B cell (primary cell): ENCODE measurements around the gene CBX1. TPM values are rescaled to one million over a fixed set of nuclear protein-coding genes. Genes with fewer than 3 reads are reported as not detected.

ENCODE experiments used
- ATAC-seq: fragments of 200-7000 bp; cut with Tn5 transposase; one replicate; pipeline ENCODE4 v1.10.0; 2021; ENCODE audit warnings: low read depth, mild to moderate bottlenecking, moderate number of reproducible peaks, moderate library complexity
- CTCF ChIA-PET: fragments of 350-600 bp; sonication (Branson Sonifier 250); formaldehyde crosslinking; loops from one replicate; lab custom pipeline; 2021; ENCODE audit warnings: antibody characterized with exemption, inconsistent platforms; lab: Charles Lee
- POLR2A ChIA-PET: fragments of 350-600 bp; sonication (Branson Sonifier 250); formaldehyde crosslinking; loops from one replicate; lab custom pipeline; 2021; ENCODE audit warnings: antibody characterized with exemption; lab: Charles Lee
- DNase-seq: peaks from one replicate; pipeline ENCODE4 v3.0.0; 2013
- H2AFZ ChIP-seq: 2 replicates; pipeline ENCODE4 v1.6.1; 2012; ENCODE audit warnings: mild to moderate bottlenecking, low read depth, low read length; ENCODE audit not compliant: insufficient read depth, poor library complexity, severe bottlenecking
- H3K27ac ChIP-seq, 2 donors: 1 replicate in 1 of 2; 2 replicates in 1 of 2; pipeline ENCODE4 v1.5.1; 2012 to 2013; ENCODE audit warnings: low read length in 2 of 2, mild to moderate bottlenecking in 2 of 2, moderate library complexity in 1 of 2
- H3K27me3 ChIP-seq, 4 experiments: fragments of 200-600 bp in 1 of 4; sonication (generic) in 1 of 4; replicated peaks in 1 of 4; 1 replicate in 2 of 4; 2 replicates in 2 of 4; pipeline versions ENCODE4 v1.6.1 to v1.7.0; 2013 to 2016; ENCODE audit warnings: low read length in 3 of 4, mild to moderate bottlenecking in 2 of 4, mixed read lengths in 1 of 4, moderate library complexity in 1 of 4; ENCODE audit not compliant: insufficient read depth in 4 of 4, control insufficient read depth in 3 of 4; ENCODE audit errors: control extremely low read depth in 1 of 4
- H3K36me3 ChIP-seq, 2 experiments: replicated peaks in 1 of 2; 1 replicate in 1 of 2; 2 replicates in 1 of 2; pipeline versions ENCODE4 v1.6.1 to v1.7.1; 2013; ENCODE audit warnings: low read length in 1 of 2; ENCODE audit not compliant: insufficient read depth in 2 of 2, control insufficient read depth in 1 of 2; ENCODE audit errors: control extremely low read depth in 1 of 2, extremely low read depth in 1 of 2
- H3K4me1 ChIP-seq, 2 donors: fragments of 200-600 bp in 1 of 2; sonication (generic) in 1 of 2; 1 replicate in 1 of 2; 2 replicates in 1 of 2; pipeline versions ENCODE4 v1.5.1 to v1.6.1; 2013 to 2017; ENCODE audit warnings: low read length in 2 of 2; ENCODE audit not compliant: control insufficient read depth in 2 of 2, insufficient read depth in 2 of 2
- H3K4me2 ChIP-seq: replicated peaks from 2 replicates; pipeline ENCODE3; 2012; ENCODE audit warnings: mild to moderate bottlenecking, low read depth, low read length; ENCODE audit not compliant: poor library complexity, severe bottlenecking
- H3K4me3 ChIP-seq, 5 experiments: fragments of 200-600 bp in 1 of 5; sonication (generic) in 1 of 5; 1 replicate in 3 of 5; 2 replicates in 2 of 5; pipeline versions ENCODE4 v1.5.1 to v1.7.0; 2011 to 2016; ENCODE audit warnings: low read length in 4 of 5, mild to moderate bottlenecking in 4 of 5, low read depth in 2 of 5, control low read depth in 1 of 5, moderate library complexity in 1 of 5; ENCODE audit not compliant: insufficient read depth in 1 of 5; ENCODE audit errors: control extremely low read depth in 1 of 5, extremely low read depth in 1 of 5
- H3K79me2 ChIP-seq: fragments of 200-600 bp; sonication (generic); one replicate; pipeline ENCODE4 v1.6.0; 2016; ENCODE audit warnings: low read length; ENCODE audit not compliant: control insufficient read depth, insufficient read depth
- H3K9ac ChIP-seq: fragments of 200-600 bp; sonication (generic); 2 replicates; pipeline ENCODE4 v1.6.1; 2017; ENCODE audit warnings: mild to moderate bottlenecking, low read length, moderate library complexity
- H3K9me3 ChIP-seq, 3 donors: one replicate each; pipeline versions ENCODE4 v1.6.1 to v1.7.1; 2013; ENCODE audit warnings: low read length in 2 of 3; ENCODE audit not compliant: control insufficient read depth in 2 of 3, insufficient read depth in 1 of 3; ENCODE audit errors: control extremely low read depth in 1 of 3
- H4K20me1 ChIP-seq: 2 replicates; pipeline ENCODE4 v1.6.0; 2012; ENCODE audit warnings: mild to moderate bottlenecking, low read length; ENCODE audit not compliant: insufficient read depth, control insufficient read depth, poor library complexity, severe bottlenecking
- H3K27ac Mint-ChIP-seq: one replicate; pipeline ENCODE4 v1.8.0; 2021; ENCODE audit warnings: mixed read lengths
- H3K27me3 Mint-ChIP-seq: one replicate; pipeline ENCODE4 v1.8.0; 2021; ENCODE audit warnings: mixed read lengths
- H3K4me1 Mint-ChIP-seq: one replicate; pipeline ENCODE4 v1.8.0; 2021; ENCODE audit warnings: mixed read lengths
- H3K4me3 Mint-ChIP-seq: one replicate; pipeline ENCODE4 v1.8.0; 2021; ENCODE audit warnings: mixed read lengths
- H3K9me3 Mint-ChIP-seq: one replicate; pipeline ENCODE4 v1.8.0; 2022; ENCODE audit warnings: mixed read lengths; ENCODE audit not compliant: insufficient read depth
- EZH2 ChIP-seq: IDR thresholded peaks from 2 replicates; pipeline ENCODE4 v1.6.1; 2012; ENCODE audit warnings: borderline replicate concordance, low read depth, mild to moderate bottlenecking, moderate library complexity, low read length; ENCODE audit not compliant: insufficient read depth, poor library complexity, severe bottlenecking
- WGBS: methylation state at CpG from one replicate; pipeline ENCODE4 v1.1.5; 2013; ENCODE audit warnings: missing lambda C conversion rate; ENCODE audit not compliant: insufficient coverage; 5-methylcytosine and 5-hydroxymethylcytosine counted together
- intact Hi-C: fragments of 100-400 bp; cut with micrococcal nuclease; formaldehyde crosslinking; loops from one replicate; pipeline ENCODE4 v1.10.0; 2022
- polyA plus RNA-seq: library from polyadenylated mRNA; depleted of rRNA; stranded (reverse); fragments of >200 nt; gene quantifications from 2 replicates; pipeline ENCODE4 v1.2.3, GENCODE V29; 2012
- total RNA-seq, 2 donors: library from RNA; stranded (reverse); fragments of 120-200 nt in 1 of 2; gene quantifications; 1 replicate in 1 of 2; 2 replicates in 1 of 2; pipeline versions ENCODE4 v1.2.3 to v1.2.4, GENCODE V29; 2013 to 2022
- TF ChIP-seq, protein P1 (sequence below): fragments of 200-600 bp; IDR thresholded peaks from one replicate; pipeline ENCODE4 v1.8.0; 2022; ENCODE audit warnings: antibody characterized with exemption, mild to moderate bottlenecking

CBX1 gene
- total and polyA plus RNA-seq, 2 donors (not counting 1 experiment from before 2014, with no cell fraction given): 9.4 to 33.1 TPM

DNA sequence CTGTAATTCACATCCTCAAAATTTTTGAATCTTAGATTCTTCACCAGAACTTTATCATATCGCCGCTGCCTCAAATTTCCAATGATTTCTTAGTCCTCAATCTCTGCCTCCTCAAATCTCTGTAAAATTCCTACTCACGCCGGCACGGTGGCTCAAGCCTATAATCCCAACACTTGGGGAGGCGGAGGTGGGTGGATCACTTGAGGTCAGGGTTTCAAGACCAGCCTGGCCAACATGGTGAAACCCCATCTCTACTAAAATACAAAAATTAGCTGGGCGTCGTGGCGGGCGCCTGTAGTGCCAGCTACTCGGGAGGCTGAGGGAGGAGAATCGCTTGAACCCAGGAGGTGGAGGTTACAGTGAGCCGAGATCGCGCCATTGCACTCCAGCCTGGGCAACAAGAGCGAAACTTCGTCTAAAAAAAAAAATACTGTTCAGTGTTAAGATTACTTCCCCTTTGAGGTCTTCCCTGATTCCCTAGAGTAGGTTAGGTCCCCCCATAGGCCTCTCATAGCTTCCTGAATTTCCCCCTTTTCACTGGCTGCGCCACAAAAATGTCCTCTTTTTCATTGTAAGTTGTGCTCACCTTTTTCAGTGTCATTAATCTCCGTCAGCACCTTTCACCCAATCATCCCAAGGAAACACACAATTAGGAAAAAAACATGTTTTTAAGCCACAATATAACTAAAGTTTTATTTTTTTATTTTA is 919 bp upstream of the CBX1 start:
- Mint-ChIP-seq H3K4me1 (peaks cover 45% of the 10 kb centered on the region), H3K4me3 (peak overlapping the region; percentile 91), H3K27me3 (no peaks in the 10 kb centered on the region), H3K27ac (peak overlapping the region; percentile 69), H3K9me3 (no peaks in the 10 kb centered on the region)
- Histone ChIP-seq H3K4me2 (peak overlapping the region; percentile 84), H3K79me2 (peaks cover 40% of the 10 kb centered on the region), H3K27ac (no peak overlapping the region), H4K20me1 (peaks cover 14% of the 10 kb centered on the region), H3K9ac (no peak overlapping the region), H3K4me3 (peak overlapping the region in 3 of 5 experiments; percentile 68 to 85 (median 77)), H2AFZ (no peak overlapping the region), H3K9me3 (peaks cover 0 to 4% (median 4%) of the 10 kb centered on the region in 3 donors), H3K36me3 (no peaks in the 10 kb centered on the region), H3K27me3 (no peaks in the 10 kb centered on the region), H3K4me1 (peaks cover 24 to 38% of the 10 kb centered on the region in 2 donors)
- DNase-seq (peak; percentile 53), ATAC-seq (no peak)
- CTCF ChIA-PET: interaction anchor here (0.9 to 2.9 kb wide), 6 partner anchors 9 to 77 kb away, joined by 3 to 13 read pairs (median 4); no protein-coding TSS in a partner anchor
- intact Hi-C loops: loop anchor here (10.0 kb wide), 2 partner anchors 803 to 1093 kb away; partner anchors contain the start of gene UBE2Z
- TF ChIP-seq, protein P1, sequence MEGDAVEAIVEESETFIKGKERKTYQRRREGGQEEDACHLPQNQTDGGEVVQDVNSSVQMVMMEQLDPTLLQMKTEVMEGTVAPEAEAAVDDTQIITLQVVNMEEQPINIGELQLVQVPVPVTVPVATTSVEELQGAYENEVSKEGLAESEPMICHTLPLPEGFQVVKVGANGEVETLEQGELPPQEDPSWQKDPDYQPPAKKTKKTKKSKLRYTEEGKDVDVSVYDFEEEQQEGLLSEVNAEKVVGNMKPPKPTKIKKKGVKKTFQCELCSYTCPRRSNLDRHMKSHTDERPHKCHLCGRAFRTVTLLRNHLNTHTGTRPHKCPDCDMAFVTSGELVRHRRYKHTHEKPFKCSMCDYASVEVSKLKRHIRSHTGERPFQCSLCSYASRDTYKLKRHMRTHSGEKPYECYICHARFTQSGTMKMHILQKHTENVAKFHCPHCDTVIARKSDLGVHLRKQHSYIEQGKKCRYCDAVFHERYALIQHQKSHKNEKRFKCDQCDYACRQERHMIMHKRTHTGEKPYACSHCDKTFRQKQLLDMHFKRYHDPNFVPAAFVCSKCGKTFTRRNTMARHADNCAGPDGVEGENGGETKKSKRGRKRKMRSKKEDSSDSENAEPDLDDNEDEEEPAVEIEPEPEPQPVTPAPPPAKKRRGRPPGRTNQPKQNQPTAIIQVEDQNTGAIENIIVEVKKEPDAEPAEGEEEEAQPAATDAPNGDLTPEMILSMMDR: no peak
- no peak for TF ChIP-seq EZH2
- WGBS: 7% methylated on average over 2 of the region's 19 CpGs
- POLR2A ChIA-PET: interaction anchor here (2.2 kb wide), 1 partner anchor 9 kb away, joined by 8 read pairs; no protein-coding TSS in a partner anchor

DNA sequence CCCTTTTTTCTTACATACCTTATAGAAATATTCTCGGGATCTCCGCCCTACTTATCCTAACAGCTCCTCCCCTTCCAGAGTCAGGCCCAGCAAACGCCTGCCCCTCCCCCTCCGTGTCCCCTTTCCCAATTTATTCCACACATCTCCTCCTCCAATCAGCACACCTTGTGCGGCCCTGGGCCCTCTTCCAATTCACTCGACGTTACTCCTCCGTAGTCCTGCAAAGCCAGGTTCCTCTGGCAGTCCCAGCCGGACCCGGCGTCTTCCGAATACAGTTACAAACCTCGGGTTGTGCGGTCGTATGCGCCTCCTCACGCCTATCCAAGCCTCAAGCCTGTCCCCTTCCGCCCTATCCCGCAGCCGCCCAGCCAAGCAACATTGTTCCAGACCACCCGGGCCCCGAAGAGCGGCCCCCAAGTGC is 677 bp downstream of the CBX1 start:
- Mint-ChIP-seq H3K4me1 (peaks cover 42% of the 10 kb centered on the region), H3K27ac (peak overlapping the region; percentile 93), H3K9me3 (no peaks in the 10 kb centered on the region), H3K27me3 (no peaks in the 10 kb centered on the region), H3K4me3 (peak overlapping the region; percentile 91)
- WGBS: 2% methylated on average over 23 of the region's 23 CpGs
- H3K9me3 ChIP-seq: peaks cover 0 to 4% (median 4%) of the 10 kb centered on the region in 3 donors
- H2AFZ ChIP-seq: peak overlapping the region; percentile 94
- no peak for TF ChIP-seq EZH2
- TF ChIP-seq, protein P1: no peak
- H3K9ac ChIP-seq: peak overlapping the region; percentile 74
- H4K20me1 ChIP-seq: peaks cover 14% of the 10 kb centered on the region
- ChIA-PET POLR2A (interaction anchor here (2.2 kb wide), 1 partner anchor 11 kb away, joined by 8 read pairs; no protein-coding TSS in a partner anchor), CTCF (interaction anchor here (0.9 to 2.9 kb wide), 5 partner anchors 11 to 64 kb away, joined by 3 to 13 read pairs (median 4); partner anchors contain the start of gene NFE2L1)
- peak overlapping the region; percentile 84 for H3K4me2 ChIP-seq
- intact Hi-C loops: loop anchor here (1.0 to 10.0 kb wide), 7 partner anchors 11 to 1094 kb away; partner anchors contain the start of genes NFE2L1 and UBE2Z
- no peak for ATAC-seq
- H3K27ac ChIP-seq: peak overlapping the region in 1 of 2 donors; percentile 76
- H3K79me2 ChIP-seq: peaks cover 56% of the 10 kb centered on the region
- peak overlapping the region in 4 of 5 experiments; percentile 68 to 85 (median 77) for H3K4me3 ChIP-seq
- H3K36me3 ChIP-seq: peaks cover 0 to 5% of the 10 kb centered on the region in 2 experiments
- no peak for DNase-seq
- H3K27me3 ChIP-seq: no peaks in the 10 kb centered on the region
- peaks cover 18 to 27% of the 10 kb centered on the region in 2 donors for H3K4me1 ChIP-seq
